HepG2 (cell line): ENCODE measurements around the gene TSPAN31. TPM values are rescaled to one million over a fixed set of nuclear protein-coding genes. Genes with fewer than 3 reads are reported as not detected.

Source experiments
- ATAC-seq: fragments of 200-7000 bp; cut with Tn5 transposase; 3 replicates; pipeline ENCODE4 v1.9.1; 2020; ENCODE audit warnings: mild to moderate bottlenecking, moderate library complexity
- BruUV-seq: library from RNA; stranded (reverse); fragments of 400-500 nt; replicated peaks from 2 replicates; lab custom pipeline; 2021; lab: Mats Ljungman, UMichigan
- CTCF ChIA-PET: fragments of 300-600 bp; formaldehyde crosslinking; extraction: SDS; loops from one replicate; lab custom pipeline; 2021; ENCODE audit warnings: low total read pairs, inconsistent platforms, low intra/inter-chr PET ratio; lab: Yijun Ruan, JAX
- POLR2A ChIA-PET: fragments of 350-600 bp; sonication (Branson Sonifier 250); formaldehyde crosslinking; loops from one replicate; lab custom pipeline; 2020; ENCODE audit warnings: antibody characterized with exemption, inconsistent platforms; lab: Yijun Ruan, JAX
- DNase-seq: peaks from one replicate; pipeline ENCODE4 v3.0.0-alpha.2; 2015; ENCODE audit warnings: low spot score
- FAIRE-seq: peaks from 3 replicates; lab custom pipeline; 2011; peaks lifted over from hg19 to GRCh38; lab: Jason Lieb, UNC
- H2AFZ ChIP-seq: one replicate; pipeline ENCODE4 v1.6.1; 2011; ENCODE audit warnings: low read length, inconsistent platforms
- H3K27ac ChIP-seq: fragments of 300-600 bp; 3 replicates; pipeline ENCODE4 v1.8.0; 2011; ENCODE audit warnings: mixed run types, mild to moderate bottlenecking, mixed read lengths, low read length, inconsistent platforms; ENCODE audit not compliant: insufficient read depth; ENCODE audit errors: extremely low read length
- H3K27me3 ChIP-seq, 2 experiments: fragments of 200-600 bp in 1 of 2; 2 replicates in 1 of 2; 3 replicates in 1 of 2; pipeline versions ENCODE4 v1.6.0 to v1.8.0; 2011; ENCODE audit warnings: low read length in 2 of 2, mild to moderate bottlenecking in 2 of 2, moderate library complexity in 2 of 2, inconsistent platforms in 1 of 2; ENCODE audit not compliant: insufficient read depth in 2 of 2, control insufficient read depth in 1 of 2
- H3K36me3 ChIP-seq, 2 experiments: fragments of 200-600 bp in 1 of 2; replicated peaks in 1 of 2; 2 replicates in 1 of 2; 3 replicates in 1 of 2; pipeline versions ENCODE4 v1.5.1 to v1.8.0; 2011; ENCODE audit warnings: low read length in 2 of 2, inconsistent platforms in 1 of 2; ENCODE audit not compliant: insufficient read depth in 2 of 2, control insufficient read depth in 1 of 2
- H3K4me1 ChIP-seq: 2 replicates; pipeline ENCODE4 v1.5.1; 2012; ENCODE audit warnings: low read length, inconsistent platforms; ENCODE audit not compliant: insufficient read depth
- H3K4me2 ChIP-seq: 2 replicates; pipeline ENCODE4 v1.6.0; 2011; ENCODE audit warnings: low read depth, low read length, inconsistent platforms
- H3K4me3 ChIP-seq, 3 experiments: fragments of 200-600 bp in 1 of 3; sonication (generic), shearing (Covaris generic) in 1 of 3; replicated peaks in 1 of 3; 2 replicates each; pipeline ENCODE4 v1.5.1; 2011 to 2016; ENCODE audit warnings: low read length in 3 of 3, inconsistent platforms in 2 of 3, low read depth in 2 of 3, mild to moderate bottlenecking in 2 of 3, control low read depth in 1 of 3, mixed read lengths in 1 of 3; ENCODE audit not compliant: insufficient read depth in 1 of 3
- H3K79me2 ChIP-seq: one replicate; pipeline ENCODE4 v1.6.1; 2011; ENCODE audit warnings: low read length, inconsistent platforms; ENCODE audit not compliant: insufficient read depth
- H3K9ac ChIP-seq: 2 replicates; pipeline ENCODE4 v1.6.0; 2011; ENCODE audit warnings: mild to moderate bottlenecking, low read depth, low read length, inconsistent platforms; ENCODE audit not compliant: insufficient read depth
- H3K9me3 ChIP-seq: 2 replicates; pipeline ENCODE4 v1.5.1; 2012; ENCODE audit warnings: mild to moderate bottlenecking, low read length
- H4K20me1 ChIP-seq: 2 replicates; pipeline ENCODE4 v1.6.0; 2011; ENCODE audit warnings: inconsistent platforms, mild to moderate bottlenecking, low read length, moderate library complexity; ENCODE audit not compliant: insufficient read depth
- DR1 ChIP-seq: sonication (generic); formaldehyde crosslinking; IDR thresholded peaks from 2 replicates; pipeline ENCODE4 v1.8.0; 2021; ENCODE audit warnings: mild to moderate bottlenecking, missing genetic modification reagents, inconsistent platforms
- KDM5A ChIP-seq: fragments of 200-600 bp; sonication (generic); IDR thresholded peaks from 2 replicates; pipeline ENCODE4 v1.7.0; 2018; ENCODE audit warnings: antibody characterized with exemption, mild to moderate bottlenecking, low read length, borderline replicate concordance
- MEIS1 ChIP-seq: sonication (generic); formaldehyde crosslinking; IDR thresholded peaks from 2 replicates; pipeline ENCODE4 v1.9.0; 2021; ENCODE audit warnings: mild to moderate bottlenecking, missing genetic modification reagents, moderate library complexity, borderline replicate concordance
- SAFB2 ChIP-seq: sonication (generic); formaldehyde crosslinking; IDR thresholded peaks from 2 replicates; pipeline ENCODE4 v1.5.1; 2020; ENCODE audit warnings: missing genetic modification reagents, low read depth, mild to moderate bottlenecking, borderline replicate concordance
- U2AF1 ChIP-seq: fragments of 200-400 bp; formaldehyde crosslinking; optimal IDR thresholded peaks from 2 replicates; pipeline ENCODE3; 2017; ENCODE audit warnings: mild to moderate bottlenecking, low read depth, low read length
- ZFYVE20 ChIP-seq: sonication (generic); formaldehyde crosslinking; IDR thresholded peaks from 2 replicates; pipeline ENCODE4 v1.8.0; 2023; ENCODE audit warnings: low read depth, mild to moderate bottlenecking, moderate library complexity, missing genetic modification reagents, borderline replicate concordance
- ZMYM2 ChIP-seq: sonication (generic); formaldehyde crosslinking; IDR thresholded peaks from 2 replicates; pipeline ENCODE4 v1.8.0; 2022; ENCODE audit warnings: mild to moderate bottlenecking, missing genetic modification reagents
- ZNF20 ChIP-seq: sonication (generic); formaldehyde crosslinking; IDR thresholded peaks from 2 replicates; pipeline ENCODE4 v1.4.0; 2020; ENCODE audit warnings: mild to moderate bottlenecking, moderate library complexity, missing genetic modification reagents
- ZNF678 ChIP-seq: sonication (generic); formaldehyde crosslinking; IDR thresholded peaks from 2 replicates; pipeline ENCODE4 v1.4.0; 2020; ENCODE audit warnings: mild to moderate bottlenecking, missing genetic modification reagents
- WGBS: methylation state at CpG from one replicate; pipeline ENCODE4 v1.1.6; 2017; ENCODE audit warnings: low lambda C conversion rate; 5-methylcytosine and 5-hydroxymethylcytosine counted together
- in situ Hi-C: cut with HindIII; loops from 2 replicates; pipeline ENCODE4 v1.10.0; 2017; ENCODE audit warnings: low pct_unique_long_range_greater_than_20kb; ENCODE audit not compliant: extremely low pct_ligation_motif_present
- intact Hi-C: fragments of 100-400 bp; cut with micrococcal nuclease; formaldehyde crosslinking; loops from one replicate; pipeline ENCODE4 v1.10.0; 2022; ENCODE audit not compliant: unreplicated experiment
- polyA plus RNA-seq, 8 experiments: library from polyadenylated mRNA; depleted of rRNA in 3 of 8; stranded (reverse) in 7 of 8; unstranded in 1 of 8; fragments of >200 nt; fragmentation: Illumina TruSeq in 4 of 8; extraction: Trizol in 4 of 8; gene quantifications; 2 replicates each; pipeline versions ENCODE4 v1.2.1 to v1.2.3, GENCODE V29; 2011 to 2016; ENCODE audit warnings: low read depth in 4 of 8, missing spikeins in 1 of 8, mixed read lengths in 1 of 8; ENCODE audit not compliant: insufficient read depth in 1 of 8
- total RNA-seq, 5 experiments: library from RNA; depleted of rRNA; stranded (reverse); fragments of >200 nt; fragmentation: Illumina TruSeq; extraction: Trizol; gene quantifications; 2 replicates each; pipeline ENCODE4 v1.2.3, GENCODE V29; 2016; ENCODE audit warnings: low read depth in 1 of 5
- TF ChIP-seq, protein P1 (sequence below): sonication (generic); formaldehyde crosslinking; IDR thresholded peaks from 2 replicates; pipeline ENCODE4 v1.4.0; 2020; ENCODE audit warnings: missing genetic modification reagents
- TF ChIP-seq, protein P2 (sequence below): fragments of 450-650 bp; IDR thresholded peaks from 2 replicates; pipeline ENCODE4 v1.6.1; 2016
- TF ChIP-seq, protein P3 (sequence below): IDR thresholded peaks from 2 replicates; pipeline ENCODE4 v1.6.1; 2012; ENCODE audit warnings: low read length, improper control_type of control experiment

TSPAN31 gene
- total and polyA plus RNA-seq, 2 of the 13 experiments (the other 11 are each of a cell fraction or from before 2014, with no cell fraction given) = 10.4 to 24.6 TPM

DNA sequence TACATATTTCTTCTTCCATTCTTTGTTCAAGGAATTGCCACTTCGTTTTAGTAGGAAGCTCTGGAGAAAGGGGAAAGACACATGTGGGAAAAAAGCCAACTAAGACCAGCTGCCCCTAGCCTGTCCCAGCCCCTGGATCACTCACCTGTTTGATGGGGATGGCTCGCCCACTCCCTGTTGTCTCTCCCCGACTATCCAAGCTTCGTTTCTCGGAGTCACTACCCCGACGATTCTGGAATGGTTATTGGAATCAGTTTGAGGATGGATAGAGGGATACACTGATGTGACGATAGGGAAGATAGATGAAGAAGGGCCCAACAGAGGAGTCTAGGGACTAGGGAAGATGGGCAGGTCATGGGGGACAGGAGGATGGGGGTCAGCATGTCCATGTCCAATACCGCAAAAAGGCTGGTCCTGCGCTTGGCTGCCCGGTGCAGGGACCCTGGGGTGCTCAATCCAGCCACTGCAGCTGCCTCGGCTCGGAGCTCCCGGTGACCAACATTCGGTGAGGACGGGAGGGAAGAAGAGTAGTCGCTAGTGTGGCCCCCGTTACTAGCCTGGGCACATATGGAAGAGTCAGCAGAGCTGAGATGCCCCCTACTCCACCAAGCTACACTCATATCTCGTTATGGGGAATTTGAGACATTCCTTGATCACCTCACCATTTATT lies 13.3 kb upstream of the TSPAN31 start (continued):
- TF ChIP-seq, protein P1, sequence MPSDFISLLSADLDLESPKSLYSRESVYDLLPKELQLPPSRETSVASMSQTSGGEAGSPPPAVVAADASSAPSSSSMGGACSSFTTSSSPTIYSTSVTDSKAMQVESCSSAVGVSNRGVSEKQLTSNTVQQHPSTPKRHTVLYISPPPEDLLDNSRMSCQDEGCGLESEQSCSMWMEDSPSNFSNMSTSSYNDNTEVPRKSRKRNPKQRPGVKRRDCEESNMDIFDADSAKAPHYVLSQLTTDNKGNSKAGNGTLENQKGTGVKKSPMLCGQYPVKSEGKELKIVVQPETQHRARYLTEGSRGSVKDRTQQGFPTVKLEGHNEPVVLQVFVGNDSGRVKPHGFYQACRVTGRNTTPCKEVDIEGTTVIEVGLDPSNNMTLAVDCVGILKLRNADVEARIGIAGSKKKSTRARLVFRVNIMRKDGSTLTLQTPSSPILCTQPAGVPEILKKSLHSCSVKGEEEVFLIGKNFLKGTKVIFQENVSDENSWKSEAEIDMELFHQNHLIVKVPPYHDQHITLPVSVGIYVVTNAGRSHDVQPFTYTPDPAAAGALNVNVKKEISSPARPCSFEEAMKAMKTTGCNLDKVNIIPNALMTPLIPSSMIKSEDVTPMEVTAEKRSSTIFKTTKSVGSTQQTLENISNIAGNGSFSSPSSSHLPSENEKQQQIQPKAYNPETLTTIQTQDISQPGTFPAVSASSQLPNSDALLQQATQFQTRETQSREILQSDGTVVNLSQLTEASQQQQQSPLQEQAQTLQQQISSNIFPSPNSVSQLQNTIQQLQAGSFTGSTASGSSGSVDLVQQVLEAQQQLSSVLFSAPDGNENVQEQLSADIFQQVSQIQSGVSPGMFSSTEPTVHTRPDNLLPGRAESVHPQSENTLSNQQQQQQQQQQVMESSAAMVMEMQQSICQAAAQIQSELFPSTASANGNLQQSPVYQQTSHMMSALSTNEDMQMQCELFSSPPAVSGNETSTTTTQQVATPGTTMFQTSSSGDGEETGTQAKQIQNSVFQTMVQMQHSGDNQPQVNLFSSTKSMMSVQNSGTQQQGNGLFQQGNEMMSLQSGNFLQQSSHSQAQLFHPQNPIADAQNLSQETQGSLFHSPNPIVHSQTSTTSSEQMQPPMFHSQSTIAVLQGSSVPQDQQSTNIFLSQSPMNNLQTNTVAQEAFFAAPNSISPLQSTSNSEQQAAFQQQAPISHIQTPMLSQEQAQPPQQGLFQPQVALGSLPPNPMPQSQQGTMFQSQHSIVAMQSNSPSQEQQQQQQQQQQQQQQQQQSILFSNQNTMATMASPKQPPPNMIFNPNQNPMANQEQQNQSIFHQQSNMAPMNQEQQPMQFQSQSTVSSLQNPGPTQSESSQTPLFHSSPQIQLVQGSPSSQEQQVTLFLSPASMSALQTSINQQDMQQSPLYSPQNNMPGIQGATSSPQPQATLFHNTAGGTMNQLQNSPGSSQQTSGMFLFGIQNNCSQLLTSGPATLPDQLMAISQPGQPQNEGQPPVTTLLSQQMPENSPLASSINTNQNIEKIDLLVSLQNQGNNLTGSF = no peak
- no peak for TF ChIP-seq ZNF678 (CRISPR knock-in tag)

DNA sequence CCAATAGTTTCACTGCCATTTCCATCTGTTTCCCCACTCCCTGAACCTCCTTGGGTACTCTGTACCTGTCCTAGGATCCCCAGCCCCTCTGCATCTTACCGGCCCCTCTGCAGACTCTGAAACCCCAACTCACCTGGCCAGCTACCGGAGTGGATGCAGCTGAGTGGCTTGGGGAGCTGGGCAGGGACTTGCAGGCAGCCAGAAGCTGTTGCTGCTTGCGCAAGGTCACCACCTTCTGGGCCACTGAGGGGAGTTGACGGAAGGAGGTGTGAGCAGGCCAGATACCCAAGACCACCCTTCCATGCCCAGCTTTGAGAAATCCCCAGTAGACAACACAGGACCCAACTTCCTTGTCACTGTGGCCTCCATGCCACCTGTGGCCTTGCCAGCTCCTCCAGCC lies 12.6 kb upstream of the TSPAN31 start:
- Histone ChIP-seq H3K4me1 (peaks cover 31% of the 10 kb centered on the region), H3K79me2 (no peaks in the 10 kb centered on the region), H3K36me3 (no peaks in the 10 kb centered on the region), H4K20me1 (no peaks in the 10 kb centered on the region), H3K4me3 (no peak overlapping the region), H3K9ac (no peak overlapping the region), H3K27me3 (peaks cover 9 to 50% of the 10 kb centered on the region in 2 experiments), H3K9me3 (no peaks in the 10 kb centered on the region), H3K4me2 (no peak overlapping the region), H3K27ac (no peak overlapping the region), H2AFZ (no peak overlapping the region)
- CTCF ChIA-PET = no interaction called here
- 25% methylated on average over 4 of the region's 4 CpGs for WGBS
- DNase-seq = no peak
- in situ Hi-C loops (no loop called here), intact Hi-C loops (no loop called here)
- POLR2A ChIA-PET = no interaction called here
- no TSS peak for BruUV-seq
- no peak for ATAC-seq
- no peak for FAIRE-seq
- no peak for TF ChIP-seq KDM5A
- TF ChIP-seq ZMYM2 = no peak
- no peak for TF ChIP-seq ZFYVE20 (CRISPR knock-in tag)
- TF ChIP-seq SAFB2 (CRISPR knock-in tag) = no peak
- TF ChIP-seq, protein P2, sequence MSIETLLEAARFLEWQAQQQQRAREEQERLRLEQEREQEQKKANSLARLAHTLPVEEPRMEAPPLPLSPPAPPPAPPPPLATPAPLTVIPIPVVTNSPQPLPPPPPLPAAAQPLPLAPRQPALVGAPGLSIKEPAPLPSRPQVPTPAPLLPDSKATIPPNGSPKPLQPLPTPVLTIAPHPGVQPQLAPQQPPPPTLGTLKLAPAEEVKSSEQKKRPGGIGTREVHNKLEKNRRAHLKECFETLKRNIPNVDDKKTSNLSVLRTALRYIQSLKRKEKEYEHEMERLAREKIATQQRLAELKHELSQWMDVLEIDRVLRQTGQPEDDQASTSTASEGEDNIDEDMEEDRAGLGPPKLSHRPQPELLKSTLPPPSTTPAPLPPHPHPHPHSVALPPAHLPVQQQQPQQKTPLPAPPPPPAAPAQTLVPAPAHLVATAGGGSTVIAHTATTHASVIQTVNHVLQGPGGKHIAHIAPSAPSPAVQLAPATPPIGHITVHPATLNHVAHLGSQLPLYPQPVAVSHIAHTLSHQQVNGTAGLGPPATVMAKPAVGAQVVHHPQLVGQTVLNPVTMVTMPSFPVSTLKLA = no peak
- TF ChIP-seq, protein P3, sequence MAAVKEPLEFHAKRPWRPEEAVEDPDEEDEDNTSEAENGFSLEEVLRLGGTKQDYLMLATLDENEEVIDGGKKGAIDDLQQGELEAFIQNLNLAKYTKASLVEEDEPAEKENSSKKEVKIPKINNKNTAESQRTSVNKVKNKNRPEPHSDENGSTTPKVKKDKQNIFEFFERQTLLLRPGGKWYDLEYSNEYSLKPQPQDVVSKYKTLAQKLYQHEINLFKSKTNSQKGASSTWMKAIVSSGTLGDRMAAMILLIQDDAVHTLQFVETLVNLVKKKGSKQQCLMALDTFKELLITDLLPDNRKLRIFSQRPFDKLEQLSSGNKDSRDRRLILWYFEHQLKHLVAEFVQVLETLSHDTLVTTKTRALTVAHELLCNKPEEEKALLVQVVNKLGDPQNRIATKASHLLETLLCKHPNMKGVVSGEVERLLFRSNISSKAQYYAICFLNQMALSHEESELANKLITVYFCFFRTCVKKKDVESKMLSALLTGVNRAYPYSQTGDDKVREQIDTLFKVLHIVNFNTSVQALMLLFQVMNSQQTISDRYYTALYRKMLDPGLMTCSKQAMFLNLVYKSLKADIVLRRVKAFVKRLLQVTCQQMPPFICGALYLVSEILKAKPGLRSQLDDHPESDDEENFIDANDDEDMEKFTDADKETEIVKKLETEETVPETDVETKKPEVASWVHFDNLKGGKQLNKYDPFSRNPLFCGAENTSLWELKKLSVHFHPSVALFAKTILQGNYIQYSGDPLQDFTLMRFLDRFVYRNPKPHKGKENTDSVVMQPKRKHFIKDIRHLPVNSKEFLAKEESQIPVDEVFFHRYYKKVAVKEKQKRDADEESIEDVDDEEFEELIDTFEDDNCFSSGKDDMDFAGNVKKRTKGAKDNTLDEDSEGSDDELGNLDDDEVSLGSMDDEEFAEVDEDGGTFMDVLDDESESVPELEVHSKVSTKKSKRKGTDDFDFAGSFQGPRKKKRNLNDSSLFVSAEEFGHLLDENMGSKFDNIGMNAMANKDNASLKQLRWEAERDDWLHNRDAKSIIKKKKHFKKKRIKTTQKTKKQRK = no peak
- TF ChIP-seq DR1 (CRISPR knock-in tag) = no peak
- no peak for TF ChIP-seq U2AF1
- no peak for TF ChIP-seq ZNF20 (CRISPR knock-in tag)
- TF ChIP-seq MEIS1 (CRISPR knock-in tag) = no peak
